HepG2 (cell line): Measurements from ENCODE around the gene PSD4. TPM values are rescaled to one million over a fixed set of nuclear protein-coding genes. Genes with fewer than 3 reads are reported as not detected.

Experiments
- ARNT2 ChIP-seq: sonication (generic); formaldehyde crosslinking; IDR thresholded peaks from 2 replicates; pipeline ENCODE4 v1.8.0; 2022; ENCODE audit warnings: mild to moderate bottlenecking, low read depth, missing genetic modification reagents, moderate library complexity
- HOXA9 ChIP-seq: sonication (generic); formaldehyde crosslinking; IDR thresholded peaks from 2 replicates; pipeline ENCODE4 v1.8.1; 2022; ENCODE audit warnings: missing genetic modification reagents, mild to moderate bottlenecking, moderate library complexity, borderline replicate concordance
- TBX3 ChIP-seq: fragments of 450-650 bp; IDR thresholded peaks from 2 replicates; pipeline ENCODE4 v1.6.1; 2017; ENCODE audit warnings: antibody characterized with exemption, mild to moderate bottlenecking, inconsistent platforms, borderline replicate concordance
- ZBED4 ChIP-seq: sonication (generic); formaldehyde crosslinking; IDR thresholded peaks from 2 replicates; pipeline ENCODE4 v1.4.0; 2020; ENCODE audit warnings: missing genetic modification reagents, borderline replicate concordance
- ZBTB7B ChIP-seq: sonication (generic); formaldehyde crosslinking; IDR thresholded peaks from 2 replicates; pipeline ENCODE4 v1.4.0; 2020; ENCODE audit warnings: missing genetic modification reagents
- ZNF607 ChIP-seq: sonication (generic); formaldehyde crosslinking; IDR thresholded peaks from 2 replicates; pipeline ENCODE4 v1.5.1; 2020; ENCODE audit warnings: missing genetic modification reagents, mild to moderate bottlenecking, borderline replicate concordance
- ZNF609 ChIP-seq: sonication (generic); formaldehyde crosslinking; IDR thresholded peaks from 2 replicates; pipeline ENCODE4 v1.4.0; 2020; ENCODE audit warnings: mild to moderate bottlenecking, missing genetic modification reagents, borderline replicate concordance
- polyA plus RNA-seq, 8 experiments: library from polyadenylated mRNA; depleted of rRNA in 3 of 8; stranded (reverse) in 7 of 8; unstranded in 1 of 8; fragments of >200 nt; fragmentation: Illumina TruSeq in 4 of 8; extraction: Trizol in 4 of 8; gene quantifications; 2 replicates each; pipeline versions ENCODE4 v1.2.1 to v1.2.3, GENCODE V29; 2011 to 2016; ENCODE audit warnings: low read depth in 4 of 8, missing spikeins in 1 of 8, mixed read lengths in 1 of 8; ENCODE audit not compliant: insufficient read depth in 1 of 8
- total RNA-seq, 5 experiments: library from RNA; depleted of rRNA; stranded (reverse); fragments of >200 nt; fragmentation: Illumina TruSeq; extraction: Trizol; gene quantifications; 2 replicates each; pipeline ENCODE4 v1.2.3, GENCODE V29; 2016; ENCODE audit warnings: low read depth in 1 of 5

PSD4 gene
- total and polyA plus RNA-seq, 2 of the 13 experiments (the other 11 are each of a cell fraction or from before 2014, with no cell fraction given): 5.8 to 9.4 TPM

GRCh38 chr2:113175736-113176695, 2.2 kb downstream of the PSD4 start (continued):
- TF ChIP-seq ZNF609: no peak
- no peak for TF ChIP-seq ZNF607 (CRISPR knock-in tag)
- TF ChIP-seq ZBTB7B (CRISPR knock-in tag): 0 out of 2 replicates have a peak, but pooled peaks have one; percentile 24
- no peak for TF ChIP-seq ARNT2 (CRISPR knock-in tag)
- no peak for TF ChIP-seq HOXA9 (CRISPR knock-in tag)
- TF ChIP-seq TBX3: no peak
- no peak for TF ChIP-seq ZBED4 (CRISPR knock-in tag)
